Activated CD4-positive, alpha-beta T cell treated with anti-CD3 and anti-CD28 coated beads, Interleukin-2, Interleukin-4, amounts not matched to agents 100 ng/mL and 50 ng/mL, durations not matched to agents 16 hours and 8 hours (primary cell): ENCODE results near the gene LMTK2.

ENCODE experiments used
- DNase-seq: peaks from one replicate; pipeline ENCODE4 v3.0.0-alpha.2; 2020; ENCODE audit warnings: low spot score

The LMTK2 gene

DNA sequence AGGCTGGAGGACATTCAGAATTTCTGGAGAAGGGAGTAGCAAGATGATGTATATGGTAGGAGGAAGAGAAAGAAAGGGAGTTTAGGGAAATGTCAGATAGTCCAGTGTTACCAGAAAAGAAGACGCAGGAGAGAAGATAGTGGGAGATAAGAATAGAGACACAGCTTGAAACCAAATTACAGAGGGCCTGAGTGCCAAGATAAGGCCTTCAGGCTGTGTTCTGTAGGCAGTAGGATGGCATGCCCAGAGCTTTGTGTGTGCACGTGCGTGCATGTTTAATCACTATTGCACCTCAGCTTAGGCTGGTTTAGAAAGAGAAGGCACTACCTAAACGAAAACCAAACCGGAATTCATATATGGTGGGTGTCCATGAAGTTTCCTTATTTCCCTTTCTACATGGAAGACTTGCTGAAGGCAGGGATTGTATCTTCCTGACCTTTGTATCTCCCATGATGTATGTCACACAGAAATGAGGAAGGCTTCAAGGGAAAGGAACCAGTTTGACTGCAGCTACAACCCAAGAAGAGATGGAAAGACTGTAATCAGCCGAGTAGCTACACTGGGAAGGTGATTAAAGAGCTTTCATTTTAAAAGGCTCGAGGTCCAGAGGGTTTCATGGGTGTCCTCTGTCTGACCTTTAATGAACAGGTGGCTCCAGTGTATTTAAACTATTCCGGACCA is 68.7 kb downstream of the LMTK2 start:
- DNase-seq = no peak

DNA sequence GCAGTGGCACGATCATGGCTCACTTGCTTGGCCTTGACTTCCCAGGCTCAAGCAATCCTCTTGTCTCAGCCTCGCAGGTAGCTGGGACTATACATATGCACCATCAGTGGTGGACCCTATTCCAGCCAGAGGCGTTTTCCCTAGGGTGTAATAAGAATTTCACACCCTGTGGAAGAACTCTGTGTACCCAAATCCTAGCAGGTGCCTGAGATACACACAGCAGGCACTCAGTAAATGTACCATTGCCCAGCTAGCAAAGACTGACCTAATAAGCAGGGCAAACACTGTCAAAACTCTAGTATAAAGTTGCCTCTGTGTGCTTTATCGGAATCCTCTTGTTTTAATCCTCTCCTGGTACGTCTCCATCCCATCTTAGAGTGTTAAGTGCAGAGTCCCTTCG is 70.9 kb downstream of the LMTK2 start:
- no peak for DNase-seq

DNA sequence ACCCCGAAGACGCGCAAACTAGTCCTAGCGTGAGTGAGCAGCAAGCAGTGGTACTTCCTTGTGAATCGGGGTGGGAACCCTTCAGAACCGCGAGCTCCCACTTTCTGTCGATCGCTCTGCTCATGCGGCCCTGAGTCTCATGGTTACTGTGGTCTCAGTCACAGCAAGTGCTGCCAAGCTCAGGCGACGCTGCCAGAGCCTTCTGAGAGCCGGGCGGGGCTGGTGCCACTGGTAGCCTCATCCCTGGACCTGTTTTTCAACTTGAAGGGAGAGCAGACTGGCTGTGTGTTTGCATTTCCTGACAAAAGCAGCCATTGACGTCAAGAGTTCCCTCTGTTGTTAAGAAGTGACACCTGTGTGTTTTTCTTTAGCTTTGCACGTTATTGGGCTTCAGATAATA is 71.7 kb downstream of the LMTK2 start:
- DNase-seq = no peak

GRCh38 chr7:98178762-98179490 is 72.3 kb downstream of the LMTK2 start:
- no peak for DNase-seq

- no peak for DNase-seq
Observed at GRCh38 chr7:98180751-98181150, 74.1 kb downstream of the LMTK2 start.

DNA sequence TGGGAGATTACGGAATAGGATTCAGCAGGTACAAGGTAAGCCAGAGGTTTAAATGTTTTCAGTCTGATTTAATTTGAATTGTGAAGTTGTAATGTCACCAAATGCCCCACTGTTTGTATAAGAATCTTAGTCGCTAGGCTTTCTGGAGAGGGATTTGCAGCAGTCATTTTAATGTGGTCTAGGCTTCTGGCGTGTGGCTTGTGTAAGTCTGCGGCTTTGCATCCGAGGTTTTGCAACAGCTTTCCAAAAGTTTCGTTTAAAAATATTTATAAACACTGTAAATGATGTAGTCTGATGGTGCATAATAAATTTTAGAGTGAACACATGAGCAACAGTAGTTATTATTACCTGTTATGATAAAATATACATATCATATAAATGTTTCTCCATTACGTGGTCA is 78.4 kb downstream of the LMTK2 start:
- DNase-seq = no peak

DNA sequence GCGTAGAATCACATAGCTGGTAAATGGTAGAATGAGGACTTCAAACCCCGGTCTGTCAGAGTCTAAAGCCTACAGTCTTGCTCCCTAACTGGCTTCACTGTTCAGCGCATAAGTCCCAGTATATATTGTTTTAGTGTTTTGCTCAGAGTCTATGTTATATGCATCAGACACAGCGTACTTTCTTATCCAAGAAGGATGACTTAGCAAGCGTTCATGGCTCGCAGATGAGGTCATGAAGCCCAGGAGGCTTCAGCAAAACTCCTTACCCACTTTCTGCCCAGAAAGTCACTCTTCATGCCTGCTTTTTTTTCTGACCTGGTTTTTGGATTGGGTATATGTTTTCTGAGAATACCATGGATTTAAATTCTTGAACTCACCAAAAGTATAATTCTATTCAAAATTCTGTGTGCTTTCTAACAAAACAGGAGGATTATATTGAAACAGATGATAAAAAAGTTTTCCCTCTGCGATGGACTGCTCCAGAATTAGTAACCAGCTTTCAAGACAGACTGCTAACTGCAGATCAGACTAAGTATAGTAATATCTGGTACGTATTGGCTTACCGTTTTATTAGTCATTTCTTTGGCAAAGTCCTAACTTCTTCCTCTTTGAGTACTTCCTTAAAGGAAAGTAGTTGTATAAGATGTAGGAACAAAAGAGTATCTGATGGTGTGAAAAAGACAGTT is 79.9 kb downstream of the LMTK2 start:
- DNase-seq = no peak

GRCh38 chr7:98187138-98187502 is 80.5 kb downstream of the LMTK2 start:
- no peak for DNase-seq

- no peak for DNase-seq
Observed at GRCh38 chr7:98189559-98189958, 82.9 kb downstream of the LMTK2 start.

DNA sequence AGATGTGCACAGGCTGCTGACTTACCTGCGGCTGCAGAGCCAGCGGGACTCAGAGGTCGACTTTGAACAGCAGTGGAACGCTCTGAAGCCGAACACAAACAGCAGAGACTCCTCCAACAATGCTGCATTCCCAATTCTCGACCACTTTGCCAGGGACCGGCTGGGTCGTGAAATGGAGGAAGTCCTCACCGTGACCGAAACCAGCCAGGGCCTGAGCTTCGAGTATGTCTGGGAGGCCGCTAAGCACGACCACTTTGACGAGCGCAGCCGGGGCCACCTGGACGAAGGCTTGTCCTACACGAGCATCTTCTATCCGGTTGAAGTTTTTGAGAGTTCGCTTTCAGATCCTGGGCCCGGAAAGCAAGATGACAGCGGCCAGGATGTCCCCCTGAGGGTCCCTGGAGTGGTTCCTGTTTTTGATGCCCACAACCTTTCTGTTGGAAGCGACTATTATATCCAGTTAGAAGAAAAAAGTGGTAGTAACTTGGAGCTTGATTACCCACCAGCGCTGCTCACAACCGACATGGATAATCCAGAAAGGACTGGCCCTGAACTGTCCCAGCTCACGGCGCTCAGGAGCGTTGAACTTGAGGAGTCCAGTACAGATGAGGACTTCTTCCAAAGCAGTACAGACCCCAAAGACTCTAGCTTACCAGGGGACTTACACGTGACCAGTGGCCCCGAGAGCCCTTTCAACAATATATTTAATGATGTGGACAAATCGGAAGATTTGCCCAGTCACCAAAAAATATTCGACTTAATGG is 85.2 kb downstream of the LMTK2 start:
- no peak for DNase-seq

- DNase-seq = no peak
Observed at GRCh38 chr7:98192781-98193457, 86.3 kb downstream of the LMTK2 start.

- no peak for DNase-seq
Observed at GRCh38 chr7:98193474-98194180, 87.0 kb downstream of the LMTK2 start.

GRCh38 chr7:98194186-98194585 is 87.5 kb downstream of the LMTK2 start:
- DNase-seq = no peak

GRCh38 chr7:98194672-98195457 is 88.2 kb downstream of the LMTK2 start:
- DNase-seq = no peak

- no peak for DNase-seq
Observed at GRCh38 chr7:98196706-98197605, 90.3 kb downstream of the LMTK2 start.

GRCh38 chr7:98199131-98199530 is 92.5 kb downstream of the LMTK2 start:
- no peak for DNase-seq

GRCh38 chr7:98200364-98200763 is 93.7 kb downstream of the LMTK2 start:
- peak; percentile 7 for DNase-seq

DNA sequence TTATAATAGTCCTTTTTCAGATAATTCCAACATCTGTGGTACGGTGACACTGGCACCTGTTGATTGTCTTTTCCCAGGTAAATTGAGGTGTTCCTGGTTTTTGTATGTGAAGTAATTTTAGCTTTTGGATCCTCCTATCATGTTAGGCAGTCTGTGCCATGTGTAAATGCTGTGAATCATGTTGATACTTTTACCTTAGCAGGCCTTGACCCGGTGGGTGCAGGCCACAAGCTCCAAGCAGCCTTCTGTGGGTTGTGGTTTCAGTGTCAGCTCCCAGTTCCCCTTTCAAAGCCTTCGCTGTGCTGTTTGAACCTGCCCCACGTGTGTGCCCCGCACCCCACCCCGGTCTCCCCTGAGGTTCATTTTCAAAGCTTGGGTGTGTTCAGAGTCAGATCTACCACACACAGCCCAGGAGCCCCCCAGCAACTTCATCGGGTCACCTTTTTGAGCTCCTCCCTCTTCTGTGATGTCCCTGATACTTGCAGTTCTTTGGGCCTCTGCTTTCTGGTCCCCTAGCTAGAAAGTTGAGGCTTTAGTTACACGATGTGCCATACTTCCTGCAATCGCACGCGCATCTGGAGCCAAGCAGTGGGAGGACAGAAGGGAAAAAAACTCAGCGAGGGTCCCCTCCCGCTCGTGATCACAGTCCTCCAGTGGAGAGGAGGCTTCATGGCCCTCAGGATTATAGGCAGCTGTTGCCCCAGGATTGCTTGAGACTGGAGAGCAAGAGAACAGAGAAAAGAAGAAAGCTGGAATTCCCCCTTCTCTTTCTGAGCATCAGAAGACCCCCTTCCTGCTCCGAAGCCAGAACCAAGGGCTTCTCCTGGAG is 95.9 kb downstream of the LMTK2 start:
- peak; percentile 70 for DNase-seq
